Endothelial cell of umbilical vein (primary cell): Measurements from ENCODE around the gene NAV3. TPM values are rescaled to one million over a fixed set of nuclear protein-coding genes. Genes with fewer than 3 reads are reported as not detected.

ENCODE experiments used
- BruUV-seq: library from RNA; stranded (reverse); fragments of 400-500 nt; replicated peaks from 2 replicates; lab custom pipeline; 2021; lab: Mats Ljungman, UMichigan
- CTCF ChIA-PET: fragments of 300-600, 350-600 bp; sonication (Branson Sonifier 250); formaldehyde crosslinking; loops from one replicate; lab custom pipeline; 2021; ENCODE audit warnings: antibody characterized with exemption, inconsistent platforms; lab: Charles Lee
- POLR2A ChIA-PET: fragments of 300-600, 350-600 bp; sonication (Branson Sonifier 250); formaldehyde crosslinking; loops from one replicate; lab custom pipeline; 2021; ENCODE audit warnings: antibody characterized with exemption, inconsistent platforms; lab: Charles Lee
- DNase-seq: peaks from one replicate; pipeline ENCODE4 v3.0.0-alpha.2; 2011; ENCODE audit warnings: low read depth, low spot score
- FAIRE-seq: peaks from 2 replicates; lab custom pipeline; 2011; peaks lifted over from hg19 to GRCh38; lab: Jason Lieb, UNC
- H2AFZ ChIP-seq: 2 replicates; pipeline ENCODE4 v1.6.0; 2012; ENCODE audit warnings: low read depth, low read length, control low read depth, inconsistent platforms
- H3K27ac ChIP-seq: 2 replicates; pipeline ENCODE4 v1.5.1; 2011; ENCODE audit warnings: low read depth, mild to moderate bottlenecking, control low read depth, low read length, moderate library complexity; ENCODE audit not compliant: insufficient read depth
- H3K27me3 ChIP-seq, 2 experiments: 2 replicates each; pipeline versions ENCODE4 v1.6.0 to v1.6.1; 2011; ENCODE audit warnings: low read length in 2 of 2, mixed read lengths in 1 of 2; ENCODE audit not compliant: control insufficient read depth in 2 of 2, insufficient read depth in 2 of 2
- H3K36me3 ChIP-seq, 2 experiments: 2 replicates in 1 of 2; 3 replicates in 1 of 2; pipeline ENCODE4 v1.5.1; 2011; ENCODE audit warnings: low read length in 2 of 2, mild to moderate bottlenecking in 1 of 2, moderate library complexity in 1 of 2; ENCODE audit not compliant: control insufficient read depth in 2 of 2, insufficient read depth in 2 of 2; ENCODE audit errors: extremely low read depth in 1 of 2
- H3K4me1 ChIP-seq: 3 replicates; pipeline ENCODE4 v1.5.1; 2011; ENCODE audit warnings: mild to moderate bottlenecking, low read length; ENCODE audit not compliant: control insufficient read depth, insufficient read depth; ENCODE audit errors: extremely low read depth
- H3K4me2 ChIP-seq: 2 replicates; pipeline ENCODE4 v1.6.1; 2011; ENCODE audit warnings: low read length, control low read depth, mixed read lengths; ENCODE audit not compliant: insufficient read depth
- H3K4me3 ChIP-seq, 3 experiments: fragments of 200-600 bp in 1 of 3; sonication (generic), shearing (Covaris generic) in 1 of 3; replicated peaks in 1 of 3; 2 replicates each; pipeline ENCODE4 v1.5.1; 2011 to 2016; ENCODE audit warnings: control low read depth in 3 of 3, low read length in 3 of 3, mild to moderate bottlenecking in 2 of 3, inconsistent platforms in 1 of 3, low read depth in 1 of 3, moderate library complexity in 1 of 3; ENCODE audit not compliant: insufficient read depth in 1 of 3
- H3K79me2 ChIP-seq: 2 replicates; pipeline ENCODE4 v1.6.0; 2012; ENCODE audit warnings: low read length, inconsistent platforms; ENCODE audit not compliant: control insufficient read depth, insufficient read depth
- H3K9ac ChIP-seq: replicated peaks from 2 replicates; pipeline ENCODE3; 2011; ENCODE audit warnings: low read length, control low read depth; ENCODE audit not compliant: insufficient read depth; ENCODE audit errors: extremely low read depth
- H3K9me1 ChIP-seq: replicated peaks from 3 replicates; pipeline ENCODE4 v1.6.0; 2011; ENCODE audit warnings: mild to moderate bottlenecking, low read length; ENCODE audit not compliant: control insufficient read depth, insufficient read depth; ENCODE audit errors: extremely low read depth
- H3K9me3 ChIP-seq: replicated peaks from 2 replicates; pipeline ENCODE4 v1.5.1; 2012; ENCODE audit warnings: low read length, inconsistent platforms; ENCODE audit not compliant: control insufficient read depth, insufficient read depth
- H4K20me1 ChIP-seq: replicated peaks from 2 replicates; pipeline ENCODE3; 2011; ENCODE audit warnings: mild to moderate bottlenecking, low read length; ENCODE audit not compliant: control insufficient read depth, insufficient read depth; ENCODE audit errors: extremely low read depth
- EZH2 ChIP-seq: IDR thresholded peaks from 2 replicates; pipeline ENCODE4 v1.6.1; 2012; ENCODE audit warnings: borderline replicate concordance, low read depth, mild to moderate bottlenecking, moderate library complexity, low read length, inconsistent platforms; ENCODE audit not compliant: severe bottlenecking
- FOS ChIP-seq: IDR thresholded peaks from 2 replicates; pipeline ENCODE4 v1.6.1; 2011; ENCODE audit warnings: mild to moderate bottlenecking, low read length, moderate library complexity, borderline replicate concordance; ENCODE audit not compliant: insufficient read depth
- GATA2 ChIP-seq: IDR thresholded peaks from 2 replicates; pipeline ENCODE4 v1.7.0; 2011; ENCODE audit warnings: low read depth, mild to moderate bottlenecking, moderate library complexity, mixed read lengths, low read length; ENCODE audit not compliant: insufficient read length, insufficient read depth
- JUN ChIP-seq: IDR thresholded peaks from 2 replicates; pipeline ENCODE4 v1.6.1; 2011; ENCODE audit warnings: borderline replicate concordance, low read depth; ENCODE audit not compliant: insufficient read length, insufficient read depth
- MYC ChIP-seq: IDR thresholded peaks from one replicate; pipeline ENCODE4 v1.6.1; 2011; ENCODE audit warnings: mild to moderate bottlenecking, low read depth, low read length
- POLR2A ChIP-seq: IDR thresholded peaks from 2 replicates; pipeline ENCODE4 v1.6.1; 2012; ENCODE audit warnings: low read depth, mild to moderate bottlenecking, control low read depth, low read length
- POLR2AphosphoS5 ChIP-seq: IDR thresholded peaks from 2 replicates; pipeline ENCODE4 v1.6.1; 2012; ENCODE audit warnings: low read depth, mild to moderate bottlenecking, control low read depth, low read length, moderate library complexity; ENCODE audit not compliant: insufficient read depth
- dilution Hi-C: fragments of 300-500 bp; cut with MboI; formaldehyde crosslinking; loops from one replicate; pipeline ENCODE4 v1.15.0; 2019; ENCODE audit warnings: low sequenced_read_pairs; ENCODE audit not compliant: extremely low pct_ligation_motif_present
- intact Hi-C: fragments of 100-400 bp; cut with micrococcal nuclease; formaldehyde crosslinking; loops from one replicate; pipeline ENCODE4 v1.10.0; 2022
- polyA plus RNA-seq, 4 experiments: library from polyadenylated mRNA; depleted of rRNA in 3 of 4; stranded (reverse) in 3 of 4; unstranded in 1 of 4; fragments of >200 nt; gene quantifications; 2 replicates each; pipeline versions ENCODE4 v1.2.1 to v1.2.3, GENCODE V29; 2011 to 2012; ENCODE audit warnings: missing spikeins in 1 of 4
- total RNA-seq: library from RNA; stranded (reverse); gene quantifications from 2 replicates; pipeline ENCODE4 v1.2.3, GENCODE V29; 2021
- TF ChIP-seq, protein P1 (sequence below): IDR thresholded peaks from 2 replicates; pipeline ENCODE4 v1.6.1; 2011; ENCODE audit not compliant: insufficient read depth, insufficient read length
- TF ChIP-seq, protein P2 (sequence below), 2 donors: IDR thresholded peaks; 1 replicate in 1 of 2; 2 replicates in 1 of 2; pipeline ENCODE4 v1.5.1; 2011; ENCODE audit warnings: low read length in 2 of 2, mild to moderate bottlenecking in 2 of 2, moderate library complexity in 2 of 2, control low read depth in 1 of 2, inconsistent platforms in 1 of 2, low read depth in 1 of 2; ENCODE audit not compliant: insufficient read depth in 1 of 2; ENCODE audit errors: extremely low read depth in 1 of 2

Gene NAV3
- total and polyA plus RNA-seq, 2 donors (not counting 3 experiments of a cell fraction or from before 2014, with no cell fraction given) = 6.7 to 40.1 TPM

DNA sequence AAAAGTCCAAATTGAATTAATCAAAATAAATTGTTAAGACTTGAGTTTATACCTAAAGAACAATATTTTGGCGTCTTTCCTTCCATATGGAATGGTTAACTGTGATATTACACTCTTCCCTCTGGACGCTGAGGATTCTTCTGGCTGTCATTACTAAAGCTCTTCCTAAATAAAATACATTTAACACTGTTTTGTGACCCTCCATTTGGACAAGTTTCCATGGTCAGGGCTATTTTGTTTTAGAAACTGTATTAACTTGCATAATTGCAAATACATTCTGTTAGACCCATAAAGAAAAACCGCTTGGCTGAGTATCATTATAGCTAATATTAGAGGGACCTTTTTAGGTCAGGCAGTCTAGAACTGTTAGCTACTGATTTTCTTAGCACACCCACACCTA is 87.4 kb downstream of the NAV3 start:
- dilution Hi-C loops = no loop called here
- Histone ChIP-seq H3K9me1 (no peaks in the 10 kb centered on the region), H3K4me2 (no peak overlapping the region), H3K9me3 (no peaks in the 10 kb centered on the region), H3K9ac (no peak overlapping the region), H3K4me1 (no peaks in the 10 kb centered on the region), H3K36me3 (no peaks in the 10 kb centered on the region), H3K4me3 (no peak overlapping the region), H3K27ac (no peak overlapping the region), H3K27me3 (no peaks in the 10 kb centered on the region), H4K20me1 (no peaks in the 10 kb centered on the region), H3K79me2 (no peaks in the 10 kb centered on the region), H2AFZ (no peak overlapping the region)
- FAIRE-seq (no peak), DNase-seq (no peak)
- POLR2A ChIA-PET = no interaction called here
- CTCF ChIA-PET = interaction anchor here (1.2 to 2.8 kb wide), 3 partner anchors 88 to 195 kb away, joined by 3 to 11 read pairs (median 3); partner anchors contain the start of gene NAV3
- BruUV-seq = no TSS peak
- intact Hi-C loops = no loop called here
- TF ChIP-seq, protein P1, sequence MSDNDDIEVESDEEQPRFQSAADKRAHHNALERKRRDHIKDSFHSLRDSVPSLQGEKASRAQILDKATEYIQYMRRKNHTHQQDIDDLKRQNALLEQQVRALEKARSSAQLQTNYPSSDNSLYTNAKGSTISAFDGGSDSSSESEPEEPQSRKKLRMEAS = no peak

DNA sequence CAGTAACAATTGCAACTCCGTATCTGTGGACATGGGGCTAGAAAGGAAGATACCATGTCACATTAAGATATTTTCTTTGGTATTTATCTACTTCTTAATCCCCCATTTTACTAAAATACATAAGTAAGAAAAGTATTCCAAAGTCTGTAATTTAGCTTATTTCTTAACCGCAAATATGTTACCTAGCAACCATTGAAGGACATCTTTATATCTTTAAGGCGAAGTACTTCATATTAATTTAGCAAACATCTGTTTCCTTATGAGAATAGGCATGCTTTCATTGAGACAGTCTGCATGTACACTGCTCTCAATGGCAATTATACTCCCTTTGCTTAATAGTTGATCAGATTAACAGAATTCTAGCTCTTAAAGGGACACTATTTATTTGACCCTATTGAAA is 88.8 kb downstream of the NAV3 start:
- dilution Hi-C loops = no loop called here
- Histone ChIP-seq H3K4me3 (no peak overlapping the region), H2AFZ (no peak overlapping the region), H3K9ac (no peak overlapping the region), H3K27me3 (no peaks in the 10 kb centered on the region), H3K79me2 (no peaks in the 10 kb centered on the region), H3K9me1 (no peaks in the 10 kb centered on the region), H3K36me3 (no peaks in the 10 kb centered on the region), H3K27ac (no peak overlapping the region), H4K20me1 (no peaks in the 10 kb centered on the region), H3K9me3 (no peaks in the 10 kb centered on the region), H3K4me1 (no peaks in the 10 kb centered on the region), H3K4me2 (no peak overlapping the region)
- no TSS peak for BruUV-seq
- no peak for DNase-seq
- intact Hi-C loops = no loop called here
- ChIA-PET POLR2A (no interaction called here), CTCF (interaction anchor here (2.8 kb wide), 1 partner anchor 195 kb away, joined by 11 read pairs; no protein-coding TSS in a partner anchor)
- TF ChIP-seq POLR2AphosphoS5 (no peak), JUN (no peak), FOS (no peak), POLR2A (no peak), EZH2 (no peak), GATA2 (no peak), MYC (no peak)
- TF ChIP-seq, protein P2, sequence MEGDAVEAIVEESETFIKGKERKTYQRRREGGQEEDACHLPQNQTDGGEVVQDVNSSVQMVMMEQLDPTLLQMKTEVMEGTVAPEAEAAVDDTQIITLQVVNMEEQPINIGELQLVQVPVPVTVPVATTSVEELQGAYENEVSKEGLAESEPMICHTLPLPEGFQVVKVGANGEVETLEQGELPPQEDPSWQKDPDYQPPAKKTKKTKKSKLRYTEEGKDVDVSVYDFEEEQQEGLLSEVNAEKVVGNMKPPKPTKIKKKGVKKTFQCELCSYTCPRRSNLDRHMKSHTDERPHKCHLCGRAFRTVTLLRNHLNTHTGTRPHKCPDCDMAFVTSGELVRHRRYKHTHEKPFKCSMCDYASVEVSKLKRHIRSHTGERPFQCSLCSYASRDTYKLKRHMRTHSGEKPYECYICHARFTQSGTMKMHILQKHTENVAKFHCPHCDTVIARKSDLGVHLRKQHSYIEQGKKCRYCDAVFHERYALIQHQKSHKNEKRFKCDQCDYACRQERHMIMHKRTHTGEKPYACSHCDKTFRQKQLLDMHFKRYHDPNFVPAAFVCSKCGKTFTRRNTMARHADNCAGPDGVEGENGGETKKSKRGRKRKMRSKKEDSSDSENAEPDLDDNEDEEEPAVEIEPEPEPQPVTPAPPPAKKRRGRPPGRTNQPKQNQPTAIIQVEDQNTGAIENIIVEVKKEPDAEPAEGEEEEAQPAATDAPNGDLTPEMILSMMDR (IDR thresholded peaks at IDR 0.05; ENCODE audit: extremely low read depth in 1 of 2, insufficient read depth in 1 of 2, low read depth in 1 of 2, low read length in 2 of 2) = no peak
- TF ChIP-seq, protein P1 = no peak
- no peak for FAIRE-seq
